Testis (tissue), 2 donors: ENCODE results near the gene ZNF239.

Experiments
- POLR2A ChIP-seq: fragments of 450-650 bp; IDR thresholded peaks from one replicate; pipeline ENCODE4 v1.6.1; 2017; ENCODE audit warnings: antibody characterized with exemption, mild to moderate bottlenecking, moderate library complexity
- TF ChIP-seq, protein P1 (sequence below), 3 experiments: fragments of 450-650 bp in 2 of 3; fragments of 200-600 bp in 1 of 3; sonication (generic) in 1 of 3; IDR thresholded peaks; one replicate each; pipeline ENCODE4 v1.5.1; 2016 to 2019; ENCODE audit warnings: antibody characterized with exemption in 3 of 3, mild to moderate bottlenecking in 2 of 3, moderate library complexity in 1 of 3

- TF ChIP-seq, protein P1, sequence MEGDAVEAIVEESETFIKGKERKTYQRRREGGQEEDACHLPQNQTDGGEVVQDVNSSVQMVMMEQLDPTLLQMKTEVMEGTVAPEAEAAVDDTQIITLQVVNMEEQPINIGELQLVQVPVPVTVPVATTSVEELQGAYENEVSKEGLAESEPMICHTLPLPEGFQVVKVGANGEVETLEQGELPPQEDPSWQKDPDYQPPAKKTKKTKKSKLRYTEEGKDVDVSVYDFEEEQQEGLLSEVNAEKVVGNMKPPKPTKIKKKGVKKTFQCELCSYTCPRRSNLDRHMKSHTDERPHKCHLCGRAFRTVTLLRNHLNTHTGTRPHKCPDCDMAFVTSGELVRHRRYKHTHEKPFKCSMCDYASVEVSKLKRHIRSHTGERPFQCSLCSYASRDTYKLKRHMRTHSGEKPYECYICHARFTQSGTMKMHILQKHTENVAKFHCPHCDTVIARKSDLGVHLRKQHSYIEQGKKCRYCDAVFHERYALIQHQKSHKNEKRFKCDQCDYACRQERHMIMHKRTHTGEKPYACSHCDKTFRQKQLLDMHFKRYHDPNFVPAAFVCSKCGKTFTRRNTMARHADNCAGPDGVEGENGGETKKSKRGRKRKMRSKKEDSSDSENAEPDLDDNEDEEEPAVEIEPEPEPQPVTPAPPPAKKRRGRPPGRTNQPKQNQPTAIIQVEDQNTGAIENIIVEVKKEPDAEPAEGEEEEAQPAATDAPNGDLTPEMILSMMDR (IDR thresholded peaks at IDR 0.05) = no peak
- no peak for TF ChIP-seq POLR2A
Measured at GRCh38 chr10:43622038-43622437, 47.6 kb upstream of the ZNF239 start.
